Measurements from ENCODE around the gene BRD7. TPM values are rescaled to one million over a fixed set of nuclear protein-coding genes. Genes with fewer than 3 reads are reported as not detected.

Gene BRD7
- total RNA-seq, 4 donors from 2014 or later = 41.4 to 56.0 (median 46.8) TPM

DNA sequence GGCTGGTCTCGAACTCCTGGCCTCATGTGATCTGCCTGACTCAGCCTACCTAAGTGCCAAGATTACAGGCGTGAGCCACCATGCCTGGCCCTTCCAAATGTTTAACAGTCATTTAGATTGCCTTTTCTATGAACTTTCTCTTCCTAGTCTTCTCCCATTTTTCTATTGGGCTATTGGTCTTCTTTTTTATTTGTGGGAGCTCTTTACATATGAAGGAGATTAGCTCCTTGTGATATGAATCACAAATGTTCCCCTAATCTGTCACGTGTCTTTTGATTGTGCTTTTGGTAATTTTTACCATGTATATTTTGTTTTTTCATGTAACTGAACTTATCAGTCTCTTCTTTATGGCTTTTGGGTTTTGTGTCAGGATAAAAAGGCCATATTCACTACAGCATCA is 90.5 kb downstream of the BRD7 start:
- intact Hi-C loops (cut with DNase I) = no loop called here
- Histone ChIP-seq H3K4me1 (no peaks in the 10 kb centered on the region), H3K36me3 (no peaks in the 10 kb centered on the region), H3K9me3 (no peaks in the 10 kb centered on the region), H3K27ac (no peak overlapping the region), H3K4me3 (replicated peaks in 1 of 3) (no peak overlapping the region), H3K27me3 (no peaks in the 10 kb centered on the region)
- TF ChIP-seq POLR2A (IDR thresholded peaks at IDR 0.05) = no peak
- TF ChIP-seq, protein P1, sequence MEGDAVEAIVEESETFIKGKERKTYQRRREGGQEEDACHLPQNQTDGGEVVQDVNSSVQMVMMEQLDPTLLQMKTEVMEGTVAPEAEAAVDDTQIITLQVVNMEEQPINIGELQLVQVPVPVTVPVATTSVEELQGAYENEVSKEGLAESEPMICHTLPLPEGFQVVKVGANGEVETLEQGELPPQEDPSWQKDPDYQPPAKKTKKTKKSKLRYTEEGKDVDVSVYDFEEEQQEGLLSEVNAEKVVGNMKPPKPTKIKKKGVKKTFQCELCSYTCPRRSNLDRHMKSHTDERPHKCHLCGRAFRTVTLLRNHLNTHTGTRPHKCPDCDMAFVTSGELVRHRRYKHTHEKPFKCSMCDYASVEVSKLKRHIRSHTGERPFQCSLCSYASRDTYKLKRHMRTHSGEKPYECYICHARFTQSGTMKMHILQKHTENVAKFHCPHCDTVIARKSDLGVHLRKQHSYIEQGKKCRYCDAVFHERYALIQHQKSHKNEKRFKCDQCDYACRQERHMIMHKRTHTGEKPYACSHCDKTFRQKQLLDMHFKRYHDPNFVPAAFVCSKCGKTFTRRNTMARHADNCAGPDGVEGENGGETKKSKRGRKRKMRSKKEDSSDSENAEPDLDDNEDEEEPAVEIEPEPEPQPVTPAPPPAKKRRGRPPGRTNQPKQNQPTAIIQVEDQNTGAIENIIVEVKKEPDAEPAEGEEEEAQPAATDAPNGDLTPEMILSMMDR (IDR thresholded peaks at IDR 0.05) = no peak
- 76% methylated on average over 3 of the region's 3 CpGs for WGBS, 2 donors
- no peak for DNase-seq

DNA sequence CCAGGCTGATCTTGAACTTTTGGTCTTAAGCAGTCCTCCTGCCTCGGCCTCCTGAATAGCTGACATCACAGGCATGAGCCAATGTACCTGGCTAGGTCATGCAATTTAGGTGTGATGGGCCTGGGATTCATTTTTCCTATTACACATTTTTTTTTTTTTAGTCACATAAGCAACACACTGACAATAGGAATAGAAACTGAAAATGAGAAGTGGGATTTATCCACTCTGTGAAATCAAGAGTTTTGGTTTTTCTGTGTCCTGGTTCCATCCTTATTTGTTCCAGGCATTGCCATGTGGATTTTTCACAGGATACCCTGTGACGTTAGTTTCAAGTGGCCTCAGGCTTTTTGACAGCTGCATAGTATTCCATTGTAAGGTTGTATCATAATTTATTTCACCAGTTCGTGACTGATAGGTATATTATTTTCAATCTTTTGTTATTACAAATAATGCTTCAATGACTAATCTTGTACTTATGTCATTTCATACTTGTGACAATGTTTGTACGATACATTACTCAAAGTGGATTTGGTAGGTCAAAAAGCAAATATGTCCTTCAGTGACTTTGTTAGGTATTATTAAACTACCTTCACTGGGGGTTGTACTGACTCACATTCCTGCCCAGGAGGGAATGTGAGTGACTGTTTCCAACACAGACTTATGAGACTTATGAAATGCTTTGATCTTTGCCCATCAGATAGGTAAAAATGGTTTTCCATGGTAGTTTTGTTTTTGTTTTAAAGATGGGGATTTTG is 91.8 kb downstream of the BRD7 start:
- TF ChIP-seq, protein P1 (IDR thresholded peaks at IDR 0.05) = no peak
- no peak for TF ChIP-seq POLR2A (IDR thresholded peaks at IDR 0.05)
- WGBS, 2 donors = 88 to 96% methylated on average over 4 of the region's 4 CpGs

DNA sequence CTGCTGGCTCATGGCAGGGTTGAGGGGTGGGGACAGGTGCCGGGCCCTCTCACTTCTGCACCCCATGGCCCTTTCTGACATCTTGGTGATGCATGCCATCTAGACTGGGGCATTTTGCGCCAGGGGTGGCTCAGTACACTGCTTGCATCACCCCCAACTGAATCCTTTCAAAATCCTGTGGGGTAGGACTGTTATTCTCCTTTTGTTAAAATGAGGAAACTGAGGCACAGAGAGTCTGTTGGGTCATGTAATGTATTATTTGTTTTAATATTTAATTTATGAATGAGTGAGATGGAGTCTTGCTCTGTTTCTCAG is 92.5 kb downstream of the BRD7 start:
- no peaks in the 10 kb centered on the region for H3K36me3 ChIP-seq
- H3K4me1 ChIP-seq = no peaks in the 10 kb centered on the region
- no peaks in the 10 kb centered on the region for H3K27me3 ChIP-seq
- no peak overlapping the region for H3K4me3 ChIP-seq (replicated peaks in 1 of 3)
- no peaks in the 10 kb centered on the region for H3K9me3 ChIP-seq
- intact Hi-C loops (cut with DNase I) = no loop called here
- no peak for DNase-seq
- H3K27ac ChIP-seq = no peak overlapping the region
- TF ChIP-seq, protein P1 (IDR thresholded peaks at IDR 0.05) = no peak
- no peak for TF ChIP-seq POLR2A (IDR thresholded peaks at IDR 0.05)
- 82 to 100% methylated on average over 2 of the region's 2 CpGs for WGBS, 2 donors

More for the DNA sequence above, 91.8 kb downstream of the BRD7 start:
- intact Hi-C loops (cut with DNase I) = no loop called here
- no peak overlapping the region for H3K27ac ChIP-seq
- no peak overlapping the region for H3K4me3 ChIP-seq (replicated peaks in 1 of 3)
- H3K36me3 ChIP-seq = no peaks in the 10 kb centered on the region
- no peaks in the 10 kb centered on the region for H3K4me1 ChIP-seq
- no peak for DNase-seq
- no peaks in the 10 kb centered on the region for H3K9me3 ChIP-seq
- no peaks in the 10 kb centered on the region for H3K27me3 ChIP-seq

DNA sequence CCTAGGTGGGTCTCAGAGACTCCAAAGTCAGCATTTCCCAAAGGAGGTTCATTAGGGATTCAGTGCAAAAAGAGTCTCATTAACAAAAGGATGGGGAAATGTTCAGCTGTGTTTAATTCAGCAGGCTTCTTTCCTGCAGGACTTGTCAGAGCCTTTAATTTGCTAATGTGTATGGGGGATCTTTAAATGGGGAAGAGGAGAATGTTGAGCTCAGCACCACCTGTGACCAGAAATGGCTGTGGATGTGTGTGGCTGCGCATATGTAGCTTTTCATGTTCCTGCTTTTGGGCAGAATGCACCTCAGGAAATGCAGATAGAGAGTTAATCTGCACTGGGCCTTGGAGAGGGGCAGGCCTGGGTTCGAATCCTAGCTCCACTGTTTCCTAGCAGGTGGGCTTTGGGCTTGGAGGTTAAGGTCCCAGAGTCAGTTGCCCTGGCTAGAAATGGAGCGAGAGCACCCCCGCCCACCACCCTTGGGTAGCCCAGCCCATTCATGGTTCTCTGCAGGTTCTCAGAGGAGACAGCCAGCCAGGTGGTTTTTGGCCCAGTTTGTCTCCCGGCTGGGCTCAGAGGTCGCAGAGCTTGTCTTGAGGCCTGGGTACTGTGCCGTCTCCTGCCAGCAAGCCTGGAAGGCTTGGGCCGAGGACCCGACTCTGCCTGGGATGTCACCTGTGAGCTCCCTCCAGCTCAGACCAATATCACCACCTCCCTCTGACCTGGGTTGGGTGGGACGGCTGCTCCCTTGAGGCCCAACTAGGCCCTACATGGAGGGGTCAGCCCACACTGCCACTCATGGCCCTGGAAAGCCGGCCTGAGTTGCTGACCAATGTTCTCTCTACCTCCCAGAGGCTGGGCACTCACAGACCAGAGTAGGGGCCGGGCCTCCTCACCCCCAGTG is 93.1 kb downstream of the BRD7 start:
- intact Hi-C loops (cut with DNase I) = no loop called here
- no peaks in the 10 kb centered on the region for H3K36me3 ChIP-seq
- TF ChIP-seq POLR2A (IDR thresholded peaks at IDR 0.05) = no peak
- TF ChIP-seq, protein P1 (IDR thresholded peaks at IDR 0.05) = no peak
- WGBS, 2 donors = 73 to 81% methylated on average over 6 of the region's 12 CpGs
- no peak overlapping the region for H3K27ac ChIP-seq
- H3K4me3 ChIP-seq (replicated peaks in 1 of 3) = no peak overlapping the region
- H3K27me3 ChIP-seq = no peaks in the 10 kb centered on the region
- H3K4me1 ChIP-seq = no peaks in the 10 kb centered on the region
- DNase-seq = no peak
- H3K9me3 ChIP-seq = no peaks in the 10 kb centered on the region

DNA sequence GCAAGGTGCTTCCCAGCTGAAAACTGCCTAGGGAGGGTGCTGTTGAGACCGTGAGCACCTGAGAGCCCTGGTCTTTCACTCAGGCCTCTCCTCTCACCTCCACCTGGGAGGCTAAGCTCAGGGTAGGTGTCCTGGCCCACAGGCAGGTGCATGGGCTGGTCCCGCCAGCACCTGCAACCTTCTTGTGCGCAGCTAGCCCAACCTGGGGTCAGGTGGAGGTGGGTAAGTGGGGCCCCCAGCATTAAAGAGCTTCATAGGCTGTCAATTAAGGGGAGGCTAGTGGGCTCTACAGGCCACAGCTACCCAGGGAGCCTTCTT is 93.7 kb downstream of the BRD7 start:
- H3K36me3 ChIP-seq = no peaks in the 10 kb centered on the region
- no peak overlapping the region for H3K4me3 ChIP-seq (replicated peaks in 1 of 3)
- no peaks in the 10 kb centered on the region for H3K27me3 ChIP-seq
- intact Hi-C loops (cut with DNase I) = no loop called here
- no peaks in the 10 kb centered on the region for H3K4me1 ChIP-seq
- no peak overlapping the region for H3K27ac ChIP-seq
- WGBS, 2 donors = 64 to 75% methylated on average over 2 to 3 of the region's 3 CpGs
- DNase-seq = no peak
- no peak for TF ChIP-seq POLR2A (IDR thresholded peaks at IDR 0.05)
- TF ChIP-seq, protein P1 (IDR thresholded peaks at IDR 0.05) = no peak
- no peaks in the 10 kb centered on the region for H3K9me3 ChIP-seq
